ENCODE results near the gene CCDC9B.

The CCDC9B gene

GRCh38 chr15:40377606-40378005 lies 36.9 kb upstream of the CCDC9B start (continued):
- TF ChIP-seq POU6F1 (CRISPR knock-in tag; IDR thresholded peaks at IDR 0.05; ENCODE audit: borderline replicate concordance, low read depth) (no peak), ZNF8 (CRISPR knock-in tag; IDR thresholded peaks at IDR 0.05) (no peak), ESRRG (CRISPR knock-in tag; IDR thresholded peaks at IDR 0.05) (no peak), ZC3H10 (CRISPR knock-in tag; IDR thresholded peaks at IDR 0.05) (no peak), PATZ1 (CRISPR knock-in tag; IDR thresholded peaks at IDR 0.05; ENCODE audit: borderline replicate concordance) (no peak), GLIS3 (CRISPR knock-in tag; IDR thresholded peaks at IDR 0.05) (no peak), ISL1 (CRISPR knock-in tag; IDR thresholded peaks at IDR 0.05) (no peak), OSR1 (CRISPR knock-in tag; IDR thresholded peaks at IDR 0.05) (no peak)

- no peak for TF ChIP-seq RARB (CRISPR knock-in tag; IDR thresholded peaks at IDR 0.05)
- TF ChIP-seq OSR1 (CRISPR knock-in tag; IDR thresholded peaks at IDR 0.05): no peak
- no peak for TF ChIP-seq ZC3H10 (CRISPR knock-in tag; IDR thresholded peaks at IDR 0.05)
- no peak for TF ChIP-seq TOX (CRISPR knock-in tag; IDR thresholded peaks at IDR 0.05; ENCODE audit: borderline replicate concordance)
- TF ChIP-seq CREB5 (CRISPR knock-in tag; IDR thresholded peaks at IDR 0.05; ENCODE audit: low read depth): no peak
- no peak for TF ChIP-seq ZNF70 (CRISPR knock-in tag; IDR thresholded peaks at IDR 0.05)
- no peak for TF ChIP-seq ESRRG (CRISPR knock-in tag; IDR thresholded peaks at IDR 0.05)
- TF ChIP-seq ZNF8 (CRISPR knock-in tag; IDR thresholded peaks at IDR 0.05): no peak
- no peak for TF ChIP-seq CSRNP3 (CRISPR knock-in tag; IDR thresholded peaks at IDR 0.05)
- no peak for TF ChIP-seq POU6F1 (CRISPR knock-in tag; IDR thresholded peaks at IDR 0.05; ENCODE audit: borderline replicate concordance, low read depth)
- TF ChIP-seq TCF4 (CRISPR knock-in tag; IDR thresholded peaks at IDR 0.05; ENCODE audit: borderline replicate concordance): no peak
- no peak for TF ChIP-seq ZFP30 (CRISPR knock-in tag; IDR thresholded peaks at IDR 0.05)
- TF ChIP-seq PATZ1 (CRISPR knock-in tag; IDR thresholded peaks at IDR 0.05; ENCODE audit: borderline replicate concordance): no peak
- TF ChIP-seq ARNTL (CRISPR knock-in tag; IDR thresholded peaks at IDR 0.05; ENCODE audit: borderline replicate concordance, low read depth): no peak
- no peak for TF ChIP-seq BACH2 (CRISPR knock-in tag; IDR thresholded peaks at IDR 0.05; ENCODE audit: borderline replicate concordance)
- TF ChIP-seq CSDC2 (CRISPR knock-in tag; IDR thresholded peaks at IDR 0.05): no peak
- no peak for TF ChIP-seq ZNF565 (CRISPR knock-in tag; conservative IDR thresholded peaks at IDR 0.05; ENCODE audit: low read depth)
- TF ChIP-seq TSHZ2 (CRISPR knock-in tag; IDR thresholded peaks at IDR 0.05): no peak
- TF ChIP-seq PPARA (CRISPR knock-in tag; IDR thresholded peaks at IDR 0.05; ENCODE audit: borderline replicate concordance): no peak
- TF ChIP-seq ISL1 (CRISPR knock-in tag; IDR thresholded peaks at IDR 0.05): no peak
- no peak for ATAC-seq
These were observed 32.2 kb upstream of the CCDC9B start for GRCh38 chr15:40372981-40373380.

All from SK-N-SH treated with all-trans-retinoic acid at 6 μM for 48 hours (cell line).